ENCODE data around the gene SLC25A45.

- TF ChIP-seq CTCF (IDR thresholded peaks at IDR 0.05): no peak
- no peak for TF ChIP-seq ZFX (IDR thresholded peaks at IDR 0.05; ENCODE audit: borderline replicate concordance)
Observed at GRCh38 chr11:65423516-65424204, 41.2 kb upstream of the SLC25A45 start.

All from 22Rv1 (cell line).